AG04449 (cell line): ENCODE results near the gene OR1D5.

Experiments
- CTCF ChIA-PET: fragments of 350-600 bp; formaldehyde crosslinking; extraction: SDS; loops from one replicate; lab custom pipeline; 2021; ENCODE audit warnings: antibody characterized with exemption; lab: Yijun Ruan, JAX
- POLR2A ChIA-PET: fragments of 400-600, 350-600 bp; formaldehyde crosslinking; extraction: SDS; loops from one replicate; lab custom pipeline; 2020; ENCODE audit warnings: antibody characterized with exemption, inconsistent platforms; lab: Yijun Ruan, JAX
- DNase-seq: peaks from one replicate; pipeline ENCODE4 v3.0.0-alpha.2; 2010; ENCODE audit warnings: low read depth, low spot score
- H3K4me3 ChIP-seq: 2 replicates; pipeline ENCODE4 v1.5.1; 2011; ENCODE audit warnings: low read depth, mild to moderate bottlenecking, control low read depth, low read length
- CTCF ChIP-seq: IDR thresholded peaks from one replicate; pipeline ENCODE4 v1.5.1; 2011; ENCODE audit warnings: mild to moderate bottlenecking, moderate library complexity, low read length, control low read depth, inconsistent platforms; ENCODE audit not compliant: insufficient read depth; ENCODE audit errors: missing control alignments

OR1D5 gene

GRCh38 chr17:3036800-3037199 lies 26.6 kb downstream of the OR1D5 start:
- TF ChIP-seq CTCF: no peak
- POLR2A ChIA-PET: no interaction called here
- CTCF ChIA-PET: no interaction called here
- H3K4me3 ChIP-seq: no peak overlapping the region
- DNase-seq: no peak

GRCh38 chr17:3035968-3036280 lies 27.5 kb downstream of the OR1D5 start:
- DNase-seq: no peak
- no peak overlapping the region for H3K4me3 ChIP-seq
- ChIA-PET POLR2A (no interaction called here), CTCF (no interaction called here)
- no peak for TF ChIP-seq CTCF

- no peak for DNase-seq
- TF ChIP-seq CTCF: no peak
- no peak overlapping the region for H3K4me3 ChIP-seq
- ChIA-PET POLR2A (no interaction called here), CTCF (no interaction called here)
Measured at GRCh38 chr17:3035256-3035967, 28.0 kb downstream of the OR1D5 start.

- no peak overlapping the region for H3K4me3 ChIP-seq
- no peak for DNase-seq
- TF ChIP-seq CTCF: no peak
- ChIA-PET POLR2A (no interaction called here), CTCF (no interaction called here)
Measured at GRCh38 chr17:3034578-3034920, 28.9 kb downstream of the OR1D5 start.

- TF ChIP-seq CTCF: no peak
- no peak for DNase-seq
- H3K4me3 ChIP-seq: no peak overlapping the region
- POLR2A ChIA-PET: no interaction called here
- CTCF ChIA-PET: no interaction called here
Measured at GRCh38 chr17:3033741-3034577, 29.4 kb downstream of the OR1D5 start.

GRCh38 chr17:3033248-3033640 lies 30.2 kb downstream of the OR1D5 start:
- no peak overlapping the region for H3K4me3 ChIP-seq
- TF ChIP-seq CTCF: no peak
- ChIA-PET CTCF (no interaction called here), POLR2A (no interaction called here)
- DNase-seq: no peak
